Caco-2 (cell line): Measurements from ENCODE around the gene ELOVL3. TPM values are rescaled to one million over a fixed set of nuclear protein-coding genes. Genes with fewer than 3 reads are reported as not detected.

ENCODE experiments used
- BruUV-seq: library from RNA; stranded (reverse); fragments of 400-500 nt; replicated peaks from 2 replicates; lab custom pipeline; 2021; lab: Mats Ljungman, UMichigan
- CTCF ChIA-PET: fragments of 300-600 bp; sonication (Branson Sonifier 250); formaldehyde crosslinking; loops from one replicate; lab custom pipeline; 2022; ENCODE audit warnings: antibody characterized with exemption; lab: Charles Lee
- POLR2A ChIA-PET: fragments of 300-600 bp; sonication (Branson Sonifier 250); formaldehyde crosslinking; loops from one replicate; lab custom pipeline; 2022; ENCODE audit warnings: antibody characterized with exemption; lab: Charles Lee
- DNase-seq, 2 experiments: peaks; one replicate each; pipeline versions ENCODE4 v3.0.0 to v3.0.0-alpha.2; 2020 to 2022
- H3K27me3 ChIP-seq: replicated peaks from 2 replicates; pipeline ENCODE4 v1.6.0; 2011; ENCODE audit warnings: low read length; ENCODE audit not compliant: control insufficient read depth, insufficient read depth
- H3K36me3 ChIP-seq: 2 replicates; pipeline ENCODE4 v1.5.1; 2011; ENCODE audit warnings: low read length; ENCODE audit not compliant: control insufficient read depth, insufficient read depth
- H3K4me1 ChIP-seq: fragments of 250-450 bp; sonication (Bioruptor Pico); 2 replicates; pipeline ENCODE4 v1.5.1; 2020; ENCODE audit warnings: mild to moderate bottlenecking
- H3K4me3 ChIP-seq: 2 replicates; pipeline ENCODE4 v1.5.1; 2011; ENCODE audit warnings: low read depth, mild to moderate bottlenecking, control low read depth, low read length
- H3K9me3 ChIP-seq: fragments of 250-450 bp; sonication (Bioruptor Pico); 2 replicates; pipeline ENCODE4 v1.5.1; 2020; ENCODE audit warnings: mild to moderate bottlenecking, moderate library complexity
- H3K27ac Mint-ChIP-seq: one replicate; pipeline ENCODE4 v1.8.0; 2022; ENCODE audit warnings: mixed read lengths; ENCODE audit not compliant: unreplicated experiment
- H3K27me3 Mint-ChIP-seq: one replicate; pipeline ENCODE4 v1.8.0; 2022; ENCODE audit warnings: mixed read lengths; ENCODE audit not compliant: insufficient read depth, unreplicated experiment
- H3K36me3 Mint-ChIP-seq: one replicate; pipeline ENCODE4 v1.8.0; 2022; ENCODE audit warnings: mild to moderate bottlenecking, mixed read lengths; ENCODE audit not compliant: insufficient read depth, unreplicated experiment
- H3K4me1 Mint-ChIP-seq: one replicate; pipeline ENCODE4 v1.8.0; 2022; ENCODE audit warnings: low read depth, mixed read lengths; ENCODE audit not compliant: unreplicated experiment
- H3K4me3 Mint-ChIP-seq: one replicate; pipeline ENCODE4 v1.8.0; 2022; ENCODE audit warnings: mild to moderate bottlenecking, moderate library complexity, mixed read lengths; ENCODE audit not compliant: unreplicated experiment
- H3K9me3 Mint-ChIP-seq: one replicate; pipeline ENCODE4 v1.8.0; 2022; ENCODE audit warnings: mixed read lengths; ENCODE audit not compliant: unreplicated experiment
- intact Hi-C: fragments of 100-400 bp; cut with micrococcal nuclease; formaldehyde crosslinking; loops from one replicate; pipeline ENCODE4 v1.10.0; 2022; ENCODE audit not compliant: unreplicated experiment
- total RNA-seq: library from RNA; stranded (reverse); gene quantifications from 2 replicates; pipeline ENCODE4 v1.2.3, GENCODE V29; 2022
- TF ChIP-seq, protein P1 (sequence below), 2 experiments: fragments of 200-600 bp in 1 of 2; IDR thresholded peaks; 1 replicate in 1 of 2; 2 replicates in 1 of 2; pipeline versions ENCODE4 v1.5.1 to v1.8.0; 2011 to 2022; ENCODE audit warnings: antibody characterized with exemption in 1 of 2, control low read depth in 1 of 2, inconsistent platforms in 1 of 2, low read depth in 1 of 2, low read length in 1 of 2, mild to moderate bottlenecking in 1 of 2, moderate library complexity in 1 of 2; ENCODE audit not compliant: insufficient read depth in 1 of 2, severe bottlenecking in 1 of 2, unreplicated experiment in 1 of 2

The ELOVL3 gene
- total RNA-seq, 1 experiment from 2014 or later = 2.2 TPM

DNA sequence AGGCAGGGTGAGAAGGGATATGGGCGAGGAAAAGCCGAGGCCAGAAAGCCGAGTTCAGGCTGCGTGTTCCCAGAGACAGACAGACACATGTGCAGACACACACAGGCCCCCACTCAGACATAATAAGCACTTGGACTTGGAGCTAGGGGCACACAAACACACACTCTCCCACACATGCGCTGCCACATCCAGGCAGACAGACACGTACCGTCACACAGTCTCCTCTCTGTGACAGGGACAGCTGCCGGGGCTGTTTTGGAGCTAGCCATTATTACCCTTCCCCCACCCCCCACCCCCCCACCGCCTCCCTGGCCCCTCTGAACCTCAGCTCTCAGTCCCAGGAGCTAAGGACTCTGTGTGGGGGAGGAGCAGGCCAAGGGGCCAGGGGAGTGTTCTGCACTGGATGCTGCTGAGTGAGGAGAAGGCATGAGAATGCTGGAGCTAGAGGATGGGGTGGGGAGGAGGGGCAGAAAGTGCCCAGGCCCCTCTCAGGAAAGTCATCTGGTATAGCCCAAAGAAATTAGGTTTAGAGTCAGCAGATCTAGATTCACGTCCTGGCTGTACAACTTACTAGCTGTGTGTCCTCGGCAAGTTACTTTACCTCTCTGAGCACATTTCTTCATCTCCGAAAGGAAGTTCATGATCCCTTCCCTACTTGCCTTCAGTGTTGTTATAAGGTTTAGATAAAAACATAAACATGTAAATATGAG lies 8.9 kb downstream of the ELOVL3 start:
- intact Hi-C loops = no loop called here
- no TSS peak for BruUV-seq
- ChIA-PET POLR2A (interaction anchor here (0.6 kb wide), 1 partner anchor 250 kb away, joined by 8 read pairs; no protein-coding TSS in a partner anchor), CTCF (interaction anchor here (0.6 to 1.5 kb wide), 6 partner anchors 112 to 147 kb away, joined by 3 to 7 read pairs (median 3); no protein-coding TSS in a partner anchor)
- H3K4me3 Mint-ChIP-seq = no peak overlapping the region
- no peaks in the 10 kb centered on the region for H3K4me1 Mint-ChIP-seq
- no peak overlapping the region for H3K27ac Mint-ChIP-seq
- no peaks in the 10 kb centered on the region for H3K36me3 Mint-ChIP-seq
- TF ChIP-seq, protein P1, sequence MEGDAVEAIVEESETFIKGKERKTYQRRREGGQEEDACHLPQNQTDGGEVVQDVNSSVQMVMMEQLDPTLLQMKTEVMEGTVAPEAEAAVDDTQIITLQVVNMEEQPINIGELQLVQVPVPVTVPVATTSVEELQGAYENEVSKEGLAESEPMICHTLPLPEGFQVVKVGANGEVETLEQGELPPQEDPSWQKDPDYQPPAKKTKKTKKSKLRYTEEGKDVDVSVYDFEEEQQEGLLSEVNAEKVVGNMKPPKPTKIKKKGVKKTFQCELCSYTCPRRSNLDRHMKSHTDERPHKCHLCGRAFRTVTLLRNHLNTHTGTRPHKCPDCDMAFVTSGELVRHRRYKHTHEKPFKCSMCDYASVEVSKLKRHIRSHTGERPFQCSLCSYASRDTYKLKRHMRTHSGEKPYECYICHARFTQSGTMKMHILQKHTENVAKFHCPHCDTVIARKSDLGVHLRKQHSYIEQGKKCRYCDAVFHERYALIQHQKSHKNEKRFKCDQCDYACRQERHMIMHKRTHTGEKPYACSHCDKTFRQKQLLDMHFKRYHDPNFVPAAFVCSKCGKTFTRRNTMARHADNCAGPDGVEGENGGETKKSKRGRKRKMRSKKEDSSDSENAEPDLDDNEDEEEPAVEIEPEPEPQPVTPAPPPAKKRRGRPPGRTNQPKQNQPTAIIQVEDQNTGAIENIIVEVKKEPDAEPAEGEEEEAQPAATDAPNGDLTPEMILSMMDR (IDR thresholded peaks at IDR 0.05; ENCODE audit: insufficient read depth in 1 of 2, low read depth in 1 of 2, low read length in 1 of 2, severe bottlenecking in 1 of 2, unreplicated experiment in 1 of 2) = no peak
- H3K27me3 Mint-ChIP-seq = peaks cover 10% of the 10 kb centered on the region
- H3K4me1 ChIP-seq = peaks cover 11% of the 10 kb centered on the region
- H3K9me3 ChIP-seq = no peaks in the 10 kb centered on the region
- H3K4me3 ChIP-seq = no peak overlapping the region
- DNase-seq = no peak
- H3K36me3 ChIP-seq = no peaks in the 10 kb centered on the region; the same call in 1 of the 2 replicates
- H3K9me3 Mint-ChIP-seq = no peaks in the 10 kb centered on the region
- H3K27me3 ChIP-seq = peaks cover 1% of the 10 kb centered on the region; the same call in 1 of the 2 replicates

DNA sequence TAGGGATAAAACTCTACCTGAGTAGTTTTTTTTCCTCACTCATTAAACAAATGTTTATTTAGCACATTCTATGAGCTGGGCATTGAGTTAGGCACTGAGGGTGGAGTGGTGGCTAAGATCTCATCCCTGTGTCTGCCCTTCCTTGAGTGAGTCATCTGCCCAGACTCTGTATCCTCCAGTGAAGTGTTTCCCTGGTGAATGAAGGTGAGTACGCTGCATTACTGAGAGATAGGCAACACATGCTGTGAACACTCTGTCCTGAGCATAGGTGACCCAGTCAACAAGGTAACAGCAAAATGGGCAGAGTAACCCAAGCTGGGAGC lies 9.5 kb downstream of the ELOVL3 start:
- POLR2A ChIA-PET = interaction anchor here (0.6 to 1.0 kb wide), 2 partner anchors 10 to 249 kb away, joined by 3 to 8 read pairs; partner anchors contain the start of gene GBF1
- Histone ChIP-seq H3K4me1 (peaks cover 7% of the 10 kb centered on the region), H3K27me3 (peaks cover 1% of the 10 kb centered on the region; the same call in 1 of the 2 replicates)

GRCh38 chr10:102236006-102236405 lies 9.9 kb downstream of the ELOVL3 start:
- intact Hi-C loops = no loop called here
- Histone ChIP-seq H3K27me3 (peaks cover 1% of the 10 kb centered on the region; the same call in 1 of the 2 replicates), H3K4me1 (peaks cover 5% of the 10 kb centered on the region), H3K4me3 (no peak overlapping the region), H3K9me3 (no peaks in the 10 kb centered on the region), H3K36me3 (no peaks in the 10 kb centered on the region; the same call in 1 of the 2 replicates)
- Mint-ChIP-seq H3K4me3 (no peak overlapping the region), H3K27me3 (peaks cover 12% of the 10 kb centered on the region), H3K27ac (no peak overlapping the region), H3K36me3 (no peaks in the 10 kb centered on the region), H3K9me3 (no peaks in the 10 kb centered on the region), H3K4me1 (no peaks in the 10 kb centered on the region)
- BruUV-seq = no TSS peak
- DNase-seq = no peak
- ChIA-PET CTCF (interaction anchor here (1.1 to 1.5 kb wide), 3 partner anchors 111 to 116 kb away, joined by 3 to 7 read pairs (median 4); no protein-coding TSS in a partner anchor), POLR2A (interaction anchor here (0.6 to 1.0 kb wide), 2 partner anchors 9 to 249 kb away, joined by 3 to 8 read pairs; partner anchors contain the start of gene GBF1)
- TF ChIP-seq, protein P1 (IDR thresholded peaks at IDR 0.05; ENCODE audit: insufficient read depth in 1 of 2, low read depth in 1 of 2, low read length in 1 of 2, severe bottlenecking in 1 of 2, unreplicated experiment in 1 of 2) = no peak

More for the DNA sequence above, 9.5 kb downstream of the ELOVL3 start:
- intact Hi-C loops = no loop called here
- H3K9me3 ChIP-seq = no peaks in the 10 kb centered on the region
- Mint-ChIP-seq H3K27ac (no peak overlapping the region), H3K4me1 (no peaks in the 10 kb centered on the region), H3K27me3 (peaks cover 10% of the 10 kb centered on the region), H3K4me3 (no peak overlapping the region), H3K9me3 (no peaks in the 10 kb centered on the region), H3K36me3 (no peaks in the 10 kb centered on the region)
- CTCF ChIA-PET = interaction anchor here (1.1 to 1.5 kb wide), 3 partner anchors 111 to 117 kb away, joined by 3 to 7 read pairs (median 4); no protein-coding TSS in a partner anchor
- no peak for DNase-seq
- H3K36me3 ChIP-seq = no peaks in the 10 kb centered on the region; the same call in 1 of the 2 replicates
- no peak overlapping the region for H3K4me3 ChIP-seq
- TF ChIP-seq, protein P1 (IDR thresholded peaks at IDR 0.05; ENCODE audit: insufficient read depth in 1 of 2, low read depth in 1 of 2, low read length in 1 of 2, severe bottlenecking in 1 of 2, unreplicated experiment in 1 of 2) = no peak
- BruUV-seq = no TSS peak
